OCI-LY3 (cell line): ENCODE measurements around the gene RELN.

ENCODE experiments used
- H2AFZ ChIP-seq: fragments of 200-600, 300-600 bp; shearing (Covaris generic); 2 replicates; pipeline ENCODE4 v1.6.0; 2014; ENCODE audit warnings: antibody characterized with exemption, low read depth, low read length
- H3K27ac ChIP-seq: fragments of 200-600, 300-600 bp; sonication (generic); 2 replicates; pipeline ENCODE4 v1.5.1; 2014; ENCODE audit warnings: mild to moderate bottlenecking, low read length, moderate library complexity, mixed read lengths
- H3K27me3 ChIP-seq: fragments of 200-600, 300-600 bp; sonication (generic); 2 replicates; pipeline ENCODE4 v1.6.1; 2014; ENCODE audit warnings: low read depth, low read length, mixed read lengths
- H3K36me3 ChIP-seq: fragments of 200-600, 300-600 bp; sonication (generic); replicated peaks from 2 replicates; pipeline ENCODE3; 2014; ENCODE audit warnings: low read depth, low read length, mixed read lengths
- H3K4me1 ChIP-seq: fragments of 300-600, 200-600 bp; sonication (generic); 2 replicates; pipeline ENCODE4 v1.6.1; 2014; ENCODE audit warnings: low read length, mixed read lengths
- H3K4me2 ChIP-seq: fragments of 200-600, 300-600 bp; sonication (generic); 2 replicates; pipeline ENCODE4 v1.6.1; 2014; ENCODE audit warnings: low read length, mixed read lengths
- H3K4me3 ChIP-seq: fragments of 300-600, 200-600 bp; sonication (generic); 2 replicates; pipeline ENCODE4 v1.5.1; 2014; ENCODE audit warnings: antibody characterized with exemption, mild to moderate bottlenecking, low read length, moderate library complexity
- H3K79me2 ChIP-seq: fragments of 300-600, 200-600 bp; shearing (Covaris generic); 2 replicates; pipeline ENCODE4 v1.6.1; 2014; ENCODE audit warnings: mild to moderate bottlenecking, low read length, mixed read lengths
- H3K9ac ChIP-seq: fragments of 300-600, 200-600 bp; shearing (Covaris generic); 2 replicates; pipeline ENCODE4 v1.6.0; 2014; ENCODE audit warnings: mild to moderate bottlenecking, low read length, moderate library complexity
- H3K9me3 ChIP-seq: fragments of 200-600, 300-600 bp; shearing (Covaris generic); 2 replicates; pipeline ENCODE4 v1.6.1; 2014; ENCODE audit warnings: low read length, mixed read lengths; ENCODE audit not compliant: insufficient read depth
- H4K20me1 ChIP-seq: fragments of 200-600, 300-600 bp; sonication (generic); 2 replicates; pipeline ENCODE4 v1.6.1; 2016; ENCODE audit warnings: low read length, mixed read lengths; ENCODE audit not compliant: insufficient read depth
- CTCF ChIP-seq: fragments of 200-600, 300-600 bp; sonication (generic); IDR thresholded peaks from 2 replicates; pipeline ENCODE4 v1.5.1; 2014; ENCODE audit warnings: antibody characterized with exemption, low read length, low read depth
- EZH2phosphoT487 ChIP-seq: fragments of 200-600 bp; shearing (Covaris generic); IDR thresholded peaks from 2 replicates; pipeline ENCODE4 v1.6.1; 2018; ENCODE audit warnings: antibody characterized with exemption, mixed run types, low read depth

The RELN gene

GRCh38 chr7:103632972-103633371 is 356.5 kb downstream of the RELN start:
- no peak overlapping the region for H3K4me3 ChIP-seq
- no peaks in the 10 kb centered on the region for H3K36me3 ChIP-seq
- TF ChIP-seq EZH2phosphoT487 = no peak
- TF ChIP-seq CTCF = no peak
- H4K20me1 ChIP-seq = no peaks in the 10 kb centered on the region
- H3K79me2 ChIP-seq = no peaks in the 10 kb centered on the region
- H3K4me1 ChIP-seq = no peaks in the 10 kb centered on the region
- H3K9me3 ChIP-seq = no peaks in the 10 kb centered on the region
- H2AFZ ChIP-seq = no peak overlapping the region
- no peak overlapping the region for H3K27ac ChIP-seq
- H3K27me3 ChIP-seq = 0 out of 2 replicates have a peak, but pooled peaks cover 2% of the 10 kb centered on the region
- H3K9ac ChIP-seq = no peak overlapping the region
- no peak overlapping the region for H3K4me2 ChIP-seq

GRCh38 chr7:103632005-103632639 is 357.3 kb downstream of the RELN start:
- Histone ChIP-seq H3K4me3 (no peak overlapping the region), H2AFZ (no peak overlapping the region), H3K4me1 (no peaks in the 10 kb centered on the region), H4K20me1 (no peaks in the 10 kb centered on the region), H3K4me2 (no peak overlapping the region), H3K27ac (no peak overlapping the region), H3K9me3 (no peaks in the 10 kb centered on the region), H3K36me3 (no peaks in the 10 kb centered on the region), H3K9ac (no peak overlapping the region), H3K27me3 (0 out of 2 replicates have a peak, but pooled peaks cover 2% of the 10 kb centered on the region), H3K79me2 (no peaks in the 10 kb centered on the region)
- no peak for TF ChIP-seq CTCF
- TF ChIP-seq EZH2phosphoT487 = no peak

GRCh38 chr7:103630318-103630717 is 359.1 kb downstream of the RELN start:
- Histone ChIP-seq H3K36me3 (no peaks in the 10 kb centered on the region), H3K4me1 (no peaks in the 10 kb centered on the region), H3K4me2 (no peak overlapping the region), H3K9me3 (no peaks in the 10 kb centered on the region), H3K4me3 (no peak overlapping the region), H3K27ac (no peak overlapping the region), H3K79me2 (no peaks in the 10 kb centered on the region), H2AFZ (no peak overlapping the region), H3K9ac (no peak overlapping the region), H4K20me1 (no peaks in the 10 kb centered on the region), H3K27me3 (0 out of 2 replicates have a peak, but pooled peaks cover 2% of the 10 kb centered on the region)
- TF ChIP-seq EZH2phosphoT487 (no peak), CTCF (no peak)

- H3K4me3 ChIP-seq = no peak overlapping the region
- no peak overlapping the region for H3K9ac ChIP-seq
- no peak overlapping the region for H3K27ac ChIP-seq
- no peaks in the 10 kb centered on the region for H3K27me3 ChIP-seq
- H2AFZ ChIP-seq = no peak overlapping the region
- no peak overlapping the region for H3K4me2 ChIP-seq
- TF ChIP-seq EZH2phosphoT487 (no peak), CTCF (no peak)
- no peaks in the 10 kb centered on the region for H4K20me1 ChIP-seq
- H3K79me2 ChIP-seq = no peaks in the 10 kb centered on the region
- H3K9me3 ChIP-seq = no peaks in the 10 kb centered on the region
- no peaks in the 10 kb centered on the region for H3K4me1 ChIP-seq
- no peaks in the 10 kb centered on the region for H3K36me3 ChIP-seq
Observed at GRCh38 chr7:103628742-103629141, 360.7 kb downstream of the RELN start.
